Middle frontal gyrus (tissue), 1 donor: ENCODE measurements around the gene MXD3.
"Not testable (repeated sequence)": the region's sequence is repeated elsewhere in the genome, so short reads cannot be mapped to it uniquely, and the experiment has no call there.

Source experiments
- DNase-seq: peaks from one replicate; pipeline ENCODE4 v3.0.0-alpha.2; 2015; ENCODE audit warnings: low spot score; ENCODE audit errors: extremely low spot score

The MXD3 gene

GRCh38 chr5:177343777-177344176 is 32.1 kb upstream of the MXD3 start:
- DNase-seq = no peak

GRCh38 chr5:177343000-177343399 is 31.3 kb upstream of the MXD3 start:
- not testable (repeated sequence) for DNase-seq

- no peak for DNase-seq
These were observed 27.5 kb upstream of the MXD3 start for GRCh38 chr5:177339107-177339638.

- no peak for DNase-seq
These were observed 26.8 kb upstream of the MXD3 start for GRCh38 chr5:177338251-177339106.

GRCh38 chr5:177336603-177337494 is 25.2 kb upstream of the MXD3 start:
- DNase-seq = no peak

GRCh38 chr5:177336112-177336511 is 24.4 kb upstream of the MXD3 start:
- no peak for DNase-seq

- no peak for DNase-seq
These were observed 24.0 kb upstream of the MXD3 start for GRCh38 chr5:177335701-177336065.

- no peak for DNase-seq
These were observed 23.3 kb upstream of the MXD3 start for GRCh38 chr5:177334781-177335700.

- DNase-seq = no peak
These were observed 22.5 kb upstream of the MXD3 start for GRCh38 chr5:177334155-177334551.

GRCh38 chr5:177333420-177334154 is 21.9 kb upstream of the MXD3 start:
- DNase-seq = no peak

- DNase-seq = no peak
These were observed 21.2 kb upstream of the MXD3 start for GRCh38 chr5:177332896-177333260.

GRCh38 chr5:177332031-177332895 is 20.6 kb upstream of the MXD3 start:
- DNase-seq = no peak

- no peak for DNase-seq
These were observed 19.5 kb upstream of the MXD3 start for GRCh38 chr5:177330991-177331842.

- DNase-seq = no peak
These were observed 18.2 kb upstream of the MXD3 start for GRCh38 chr5:177329883-177330282.

GRCh38 chr5:177328545-177329231 is 17.0 kb upstream of the MXD3 start:
- DNase-seq = no peak

- no peak for DNase-seq
These were observed 16.1 kb upstream of the MXD3 start for GRCh38 chr5:177327539-177328522.
